Left ventricle myocardium inferior (tissue), 1 donor: ENCODE measurements around the gene VWA1. TPM values are rescaled to one million over a fixed set of nuclear protein-coding genes. Genes with fewer than 3 reads are reported as not detected.
A peak's percentile ranks its signal among the peaks of the same experiment; 100 is the strongest.

Experiments
- DNase-seq: peaks from one replicate; pipeline ENCODE4 v3.0.0-alpha.2; 2020
- H3K27ac ChIP-seq: fragments of 200-600 bp; replicated peaks from 2 replicates; pipeline ENCODE4 v1.8.0; 2021
- H3K27me3 ChIP-seq: fragments of 200-600 bp; 2 replicates; pipeline ENCODE4 v1.8.0; 2021; ENCODE audit warnings: low read depth
- H3K36me3 ChIP-seq: fragments of 200-600 bp; 2 replicates; pipeline ENCODE4 v1.8.0; 2021
- H3K4me1 ChIP-seq: fragments of 200-600 bp; 2 replicates; pipeline ENCODE4 v1.8.0; 2021
- H3K4me3 ChIP-seq: fragments of 200-600 bp; 2 replicates; pipeline ENCODE4 v1.8.0; 2021; ENCODE audit warnings: mild to moderate bottlenecking, moderate library complexity
- H3K9me3 ChIP-seq: fragments of 200-600 bp; replicated peaks from 2 replicates; pipeline ENCODE4 v1.8.0; 2021
- CTCF ChIP-seq: fragments of 200-600 bp; IDR thresholded peaks from 2 replicates; pipeline ENCODE4 v1.8.0; 2021; ENCODE audit warnings: antibody characterized with exemption, mild to moderate bottlenecking, borderline replicate concordance
- intact Hi-C: fragments of 100-400 bp; cut with micrococcal nuclease; formaldehyde crosslinking; loops from one replicate; pipeline ENCODE4 v1.11.0; 2022
- long read RNA-seq: library from polyadenylated mRNA; unstranded; transcript quantifications from one replicate; pipeline ENCODE4 v2.0.0, GENCODE V29; 2021
- total RNA-seq: library from RNA; stranded (reverse); fragmentation: NEBNext Ultra II Directional; extraction: Animal tissue kit (Norgen Biotek cat#: 25700); gene quantifications from one replicate; pipeline ENCODE4 v1.2.1, GENCODE V29; 2021
- donor health status: DM: no; HTN: yes; CAD: no; lungs with severe emphysema.

Gene VWA1
- 13.7 TPM for total RNA-seq
- long read RNA-seq, full-length matches to known transcripts, result 44 of 62 reads
- long read RNA-seq, partial matches to known transcripts, result 13 of 62 reads
- long read RNA-seq, other reads (novel, unspliced or antisense), result 5 of 62 reads

GRCh38 chr1:1435106-1435903, at the start of gene VWA1:
Gene VWA1, plus strand, starts transcription at chr1:1435690. Its CDS starts 59 bp downstream, at chr1:1435749.
- TF ChIP-seq CTCF, result no peak

GRCh38 chr1:1385931-1386330, 49.6 kb upstream of the VWA1 start:
- Histone ChIP-seq H3K4me1 (peaks cover 29% of the 10 kb centered on the region), H3K9me3 (no peaks in the 10 kb centered on the region), H3K27ac (no peak overlapping the region), H3K4me3 (no peak overlapping the region), H3K27me3 (no peaks in the 10 kb centered on the region), H3K36me3 (peaks cover 62% of the 10 kb centered on the region)
- no peak for TF ChIP-seq CTCF
- DNase-seq, result no peak
- intact Hi-C loops, result no loop called here

More at GRCh38 chr1:1435106-1435903, at the start of gene VWA1:
- no peaks in the 10 kb centered on the region for H3K9me3 ChIP-seq
- intact Hi-C loops, result no loop called here
- peaks cover 75% of the 10 kb centered on the region for H3K4me1 ChIP-seq
- H3K4me3 ChIP-seq, result peak within 1 kb of the TSS; percentile 71
- peaks cover 39% of the 10 kb centered on the region for H3K27me3 ChIP-seq
- peak; percentile 79 for DNase-seq
- H3K27ac ChIP-seq, result peak within 1 kb of the TSS; percentile 97
- no peaks in the 10 kb centered on the region for H3K36me3 ChIP-seq

GRCh38 chr1:1387098-1388077, 48.1 kb upstream of the VWA1 start:
- no peak for TF ChIP-seq CTCF
- H3K4me3 ChIP-seq, result no peak overlapping the region
- H3K9me3 ChIP-seq, result no peaks in the 10 kb centered on the region
- intact Hi-C loops, result no loop called here
- no peak for DNase-seq
- no peaks in the 10 kb centered on the region for H3K27me3 ChIP-seq
- no peak overlapping the region for H3K27ac ChIP-seq
- peaks cover 32% of the 10 kb centered on the region for H3K4me1 ChIP-seq
- H3K36me3 ChIP-seq, result peaks cover 76% of the 10 kb centered on the region

- intact Hi-C loops, result no loop called here
- H3K4me3 ChIP-seq, result no peak overlapping the region
- H3K27me3 ChIP-seq, result no peaks in the 10 kb centered on the region
- H3K4me1 ChIP-seq, result peaks cover 33% of the 10 kb centered on the region
- no peaks in the 10 kb centered on the region for H3K9me3 ChIP-seq
- no peak overlapping the region for H3K27ac ChIP-seq
- DNase-seq, result no peak
- TF ChIP-seq CTCF, result no peak
- H3K36me3 ChIP-seq, result peaks cover 83% of the 10 kb centered on the region
Observed at GRCh38 chr1:1388078-1388472, 47.4 kb upstream of the VWA1 start.

GRCh38 chr1:1390675-1391074, 44.8 kb upstream of the VWA1 start:
- no peak overlapping the region for H3K4me3 ChIP-seq
- intact Hi-C loops, result no loop called here
- no peaks in the 10 kb centered on the region for H3K27me3 ChIP-seq
- H3K27ac ChIP-seq, result peak overlapping the region; percentile 56
- peaks cover 100% of the 10 kb centered on the region for H3K36me3 ChIP-seq
- no peaks in the 10 kb centered on the region for H3K9me3 ChIP-seq
- peaks cover 58% of the 10 kb centered on the region for H3K4me1 ChIP-seq
- TF ChIP-seq CTCF, result peak; percentile 9
- DNase-seq, result no peak
